NK-92 (cell line): ENCODE measurements around the gene LOXL4.

Experiments used
- DNase-seq: peaks from one replicate; lab custom pipeline; 2025; ENCODE audit not compliant: unreplicated experiment; lab: John Stamatoyannopoulos, UW

The LOXL4 gene

DNA sequence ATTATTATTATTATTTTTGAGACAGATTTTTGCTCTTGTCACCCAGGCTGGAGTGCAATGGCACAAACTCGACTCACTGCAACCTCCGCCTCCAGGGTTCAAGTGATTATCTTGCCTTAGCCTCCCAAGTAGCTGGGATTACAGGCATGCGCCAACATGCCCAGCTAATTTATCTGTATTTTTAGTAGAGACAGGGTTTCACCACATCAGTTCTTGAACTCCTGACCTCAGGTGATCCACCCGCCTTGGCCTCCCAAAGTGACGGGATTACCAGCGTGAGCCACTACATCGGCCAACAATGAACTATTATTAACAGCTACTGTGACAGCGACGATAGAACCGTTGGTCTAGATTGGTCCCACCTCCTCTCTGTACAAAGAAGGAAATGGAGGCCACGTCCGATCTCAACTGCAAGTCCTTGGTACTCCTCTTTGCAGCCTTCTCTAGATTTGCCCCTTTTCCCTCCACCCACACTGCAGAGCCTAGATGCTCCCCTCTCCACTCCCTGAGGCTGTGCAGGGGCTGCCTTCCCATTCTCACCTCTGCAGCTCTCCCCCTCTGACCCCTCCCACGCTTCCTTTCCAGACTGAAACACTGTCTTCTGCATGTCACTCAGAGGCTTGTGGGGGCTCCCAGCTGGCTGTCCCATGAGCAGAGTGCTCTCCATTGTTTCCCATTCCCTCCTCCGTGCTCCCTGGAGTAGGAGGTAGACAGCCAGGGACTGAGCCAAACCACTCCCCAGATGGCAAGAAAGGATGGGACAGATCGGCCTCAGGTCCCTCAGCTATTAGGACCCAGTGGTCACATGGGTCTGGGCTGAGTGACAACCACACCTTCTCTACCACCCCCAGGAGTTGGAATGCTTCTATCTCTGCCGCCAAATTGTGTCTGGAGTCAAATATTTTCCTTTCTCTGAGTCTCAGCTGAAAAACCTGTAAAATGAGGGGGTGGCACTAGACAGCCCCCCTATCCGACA, 2.3 kb downstream of the LOXL4 start:
- DNase-seq: no peak

DNA sequence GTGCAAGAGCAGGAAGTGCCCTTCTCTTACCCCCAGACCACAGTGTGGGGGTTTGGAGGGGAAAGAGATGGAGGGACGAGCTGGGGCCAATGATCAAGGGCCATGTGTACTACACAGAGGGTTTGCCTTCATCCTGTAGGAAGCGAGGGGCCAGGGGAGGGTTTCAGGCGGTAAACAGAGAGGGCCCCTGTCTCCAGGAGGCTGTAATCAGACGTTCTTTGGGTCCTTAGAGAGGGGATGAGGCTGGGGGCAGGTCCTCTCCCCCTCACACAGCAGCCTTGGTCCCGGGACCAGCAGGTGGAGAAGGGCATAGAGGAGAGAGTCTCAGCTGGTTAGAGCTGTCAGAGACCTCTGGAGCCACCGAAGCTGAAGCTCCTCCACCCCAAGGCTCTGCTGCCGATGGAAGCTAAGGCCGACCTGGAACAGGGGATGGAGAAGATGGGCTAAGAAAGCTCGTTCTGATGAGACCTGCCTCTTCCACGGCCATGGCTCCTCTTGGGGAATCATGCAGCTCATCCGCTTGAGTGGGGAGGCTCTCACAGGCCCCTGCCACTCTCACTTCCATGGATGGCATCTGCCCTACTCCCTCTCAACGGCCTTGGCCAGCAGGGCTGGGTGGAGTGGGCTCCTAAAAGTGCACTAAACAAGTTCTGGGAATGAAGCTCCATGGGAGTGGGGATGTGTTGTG, 3.5 kb downstream of the LOXL4 start:
- no peak for DNase-seq

DNA sequence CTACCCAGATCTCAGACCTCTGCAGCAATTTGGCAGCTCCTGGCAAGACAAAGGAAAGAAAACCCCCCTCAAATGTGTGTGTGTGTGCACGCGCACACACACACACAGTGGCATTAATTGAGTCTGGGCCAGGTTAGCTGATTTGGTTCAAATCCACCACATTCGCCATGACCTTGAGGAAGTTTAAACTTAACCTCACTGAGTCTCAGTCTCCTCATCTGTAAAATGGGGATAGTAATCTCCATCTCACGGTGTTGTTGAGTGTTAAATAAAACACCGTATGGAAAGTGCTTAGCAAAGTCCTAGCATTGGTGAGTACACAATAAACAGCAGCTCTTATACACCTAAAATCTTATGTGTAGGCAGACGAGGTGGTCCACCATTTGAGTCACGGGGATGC, 4.9 kb downstream of the LOXL4 start:
- no peak for DNase-seq

DNA sequence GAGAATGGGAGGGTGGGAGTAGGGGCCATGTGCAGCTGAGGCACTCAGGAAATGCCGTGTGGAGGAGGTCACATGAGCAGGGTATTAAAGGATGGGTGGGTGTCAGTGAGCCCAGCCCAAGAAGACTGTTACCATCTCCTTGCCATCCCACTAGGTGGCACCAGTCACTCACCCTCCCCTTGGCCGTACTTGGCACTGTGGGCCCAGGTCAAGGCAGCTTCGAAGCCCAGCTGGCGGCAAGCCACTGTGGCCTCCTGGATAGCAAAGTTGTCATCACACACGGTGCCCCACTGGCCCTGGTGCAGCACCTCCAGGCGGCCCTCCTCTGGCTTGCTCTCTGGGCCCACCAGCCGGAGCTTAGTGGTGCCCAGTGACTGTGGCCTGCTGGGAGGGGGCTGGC, 5.4 kb downstream of the LOXL4 start:
- no peak for DNase-seq

DNA sequence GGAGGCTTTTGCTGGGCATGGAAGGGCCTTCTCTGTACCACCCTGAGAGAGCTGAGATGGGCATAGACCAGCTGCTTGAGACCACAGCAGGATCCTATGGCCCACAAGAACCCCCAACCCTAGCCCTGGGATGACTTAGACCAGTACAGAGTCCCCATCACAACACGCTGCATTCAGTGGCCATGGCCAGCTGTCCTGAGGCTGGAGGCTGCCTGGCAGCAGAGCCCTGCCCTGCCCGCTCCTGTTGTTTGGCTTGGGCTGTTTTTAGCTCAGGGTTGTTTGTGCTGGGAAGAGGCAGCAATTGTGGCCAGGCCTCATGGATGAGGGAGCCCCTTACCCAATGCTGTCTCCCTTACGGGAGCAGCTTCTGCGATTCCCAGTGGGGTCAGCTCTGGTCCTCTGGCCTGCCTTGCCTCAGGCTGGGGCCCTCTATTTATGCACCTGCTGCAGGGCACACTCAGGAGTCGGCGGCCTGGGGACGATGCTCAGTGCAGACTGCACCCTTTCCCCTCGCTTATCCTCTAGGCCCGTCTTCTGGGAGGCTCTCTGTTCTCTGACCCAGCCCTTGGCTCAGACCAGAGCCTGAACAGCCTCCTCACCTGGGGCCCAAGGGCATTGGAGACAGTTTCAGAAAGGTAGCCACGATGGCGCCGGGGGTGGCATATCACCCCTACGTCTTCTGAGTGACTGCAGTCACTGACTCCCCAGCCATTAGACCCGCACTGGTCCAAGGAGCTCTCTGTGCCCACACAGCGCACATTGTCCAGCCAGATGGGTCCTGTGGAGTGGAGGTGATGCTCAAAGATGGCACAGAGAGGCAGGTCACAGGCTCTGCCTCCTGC, 6.3 kb downstream of the LOXL4 start:
- no peak for DNase-seq

DNA sequence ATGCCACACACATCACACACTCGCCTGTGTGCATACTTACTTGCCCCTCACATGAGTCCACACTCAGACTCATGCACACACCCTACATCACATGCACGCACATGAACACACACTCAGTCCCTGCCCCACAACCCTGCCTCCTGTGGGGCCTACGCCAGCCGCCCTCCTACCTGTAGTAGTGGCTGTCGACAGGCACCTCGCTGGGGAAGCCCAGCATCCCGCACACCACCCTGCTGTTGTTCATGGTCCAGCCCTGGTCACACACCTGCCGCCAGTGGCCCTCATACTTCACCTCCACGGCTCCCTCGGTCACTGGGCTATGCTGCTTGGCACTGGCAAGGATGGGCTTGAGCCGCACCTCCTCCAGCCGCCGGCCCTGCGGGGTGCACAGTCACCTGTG, 7.2 kb downstream of the LOXL4 start:
- DNase-seq: no peak

DNA sequence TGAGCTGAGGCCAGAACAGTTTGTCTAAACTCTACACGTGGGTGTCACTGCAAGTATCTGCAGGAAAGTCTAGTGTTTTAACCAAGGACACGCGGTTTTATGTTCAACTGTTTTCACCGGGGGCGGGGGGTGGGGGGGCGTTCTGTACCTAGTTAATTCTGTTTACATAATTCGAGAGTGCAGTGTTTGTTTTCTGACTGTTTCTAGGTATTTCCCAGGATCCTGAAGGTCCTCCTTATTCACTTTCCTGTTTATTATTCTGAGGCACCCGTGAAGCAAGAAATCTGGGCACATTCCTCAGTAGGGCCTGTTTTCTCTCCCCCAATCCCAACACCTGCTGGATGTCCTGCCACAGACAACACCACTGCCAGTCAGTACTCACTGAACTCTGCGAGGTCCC, 7.6 kb downstream of the LOXL4 start:
- no peak for DNase-seq

DNA sequence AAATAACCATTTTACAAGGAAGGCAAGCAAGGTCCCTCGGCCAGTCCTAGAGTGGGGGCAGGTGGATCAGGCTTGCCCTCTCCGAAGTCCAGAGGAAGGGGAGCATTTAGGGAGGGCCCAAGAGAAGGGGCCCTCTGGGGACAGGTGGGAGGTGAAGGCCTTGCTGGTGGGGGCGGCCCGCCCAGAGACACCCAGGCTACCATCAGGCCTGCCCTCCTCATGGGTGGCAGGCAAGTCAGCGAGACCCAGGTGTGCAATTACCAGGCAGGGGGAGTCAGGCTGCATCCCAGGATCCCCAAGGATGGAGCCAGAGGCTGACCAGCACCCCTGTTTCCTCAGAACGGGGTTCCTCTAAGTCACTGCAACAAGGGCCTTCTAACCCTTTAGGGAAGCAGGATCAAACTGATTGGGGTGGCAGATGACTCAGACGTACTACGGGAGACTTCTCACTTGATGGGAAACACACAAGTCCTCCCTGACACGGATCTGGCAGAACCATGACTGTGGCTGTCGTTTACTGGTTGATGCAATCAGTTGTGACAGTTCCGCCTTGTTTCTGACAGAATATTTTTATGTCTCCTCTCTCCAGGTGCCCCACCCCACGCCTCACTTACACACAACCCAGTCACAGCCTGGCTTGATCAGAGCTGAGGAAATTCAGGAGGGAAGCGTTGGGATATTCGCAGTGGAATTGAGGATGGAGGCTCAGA, 8.2 kb downstream of the LOXL4 start:
- no peak for DNase-seq

DNA sequence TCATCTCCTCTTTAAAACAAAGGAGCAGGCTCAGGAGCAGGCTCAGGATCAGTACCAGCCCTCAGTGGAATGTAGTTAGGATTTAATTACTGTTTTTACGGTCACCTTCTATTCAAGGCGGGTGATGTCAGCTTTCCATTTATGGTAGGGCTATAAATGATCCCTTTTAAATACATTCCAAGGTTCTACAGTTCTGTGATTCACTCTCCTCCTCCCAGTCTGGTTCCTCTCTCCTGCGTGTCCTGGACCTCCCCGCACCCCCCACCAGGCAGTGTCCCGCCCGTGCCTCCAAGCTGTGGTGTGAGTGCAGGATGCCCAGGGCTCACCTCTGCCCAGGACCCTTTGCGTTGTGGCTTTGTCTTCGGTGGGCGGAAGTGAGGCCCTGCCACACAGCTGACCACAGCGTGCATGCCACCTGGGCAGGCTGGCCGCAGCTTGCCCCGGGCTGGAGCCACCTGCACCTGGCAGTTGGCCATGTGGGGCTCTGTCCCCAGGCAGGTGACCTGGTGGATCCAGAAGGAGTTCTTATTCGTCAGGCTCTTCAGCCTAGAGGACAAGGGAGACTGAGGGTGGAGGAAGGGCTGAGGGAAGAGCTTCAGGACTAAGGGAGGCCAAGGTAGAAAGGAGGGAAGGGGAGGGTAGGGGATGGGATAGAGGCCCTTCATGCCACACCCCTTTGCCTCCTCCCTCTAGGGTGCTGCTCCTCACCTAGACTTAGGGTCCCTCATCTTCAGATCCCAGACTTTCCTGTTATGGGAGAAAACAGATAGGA, 9.1 kb downstream of the LOXL4 start:
- no peak for DNase-seq

DNA sequence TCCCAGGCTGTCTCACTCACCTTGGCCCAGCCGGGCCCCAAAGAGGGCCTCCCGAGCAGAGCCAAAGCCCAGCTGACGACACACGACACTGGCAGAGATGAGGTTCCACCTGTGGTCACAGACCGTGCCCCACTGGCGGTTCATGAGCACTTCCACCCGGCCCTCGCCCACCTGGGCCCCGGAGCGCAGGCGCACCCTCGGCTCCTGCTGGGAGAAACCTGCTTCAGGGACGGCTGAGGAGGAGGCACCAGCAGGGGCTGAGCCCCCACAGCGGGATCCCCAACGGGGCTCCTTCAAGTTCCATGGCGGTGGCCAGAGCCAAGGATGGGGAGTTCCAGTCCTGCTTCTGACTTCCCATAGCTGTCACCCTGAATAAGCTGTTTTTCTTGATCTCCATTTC, 10.0 kb downstream of the LOXL4 start:
- DNase-seq: no peak

DNA sequence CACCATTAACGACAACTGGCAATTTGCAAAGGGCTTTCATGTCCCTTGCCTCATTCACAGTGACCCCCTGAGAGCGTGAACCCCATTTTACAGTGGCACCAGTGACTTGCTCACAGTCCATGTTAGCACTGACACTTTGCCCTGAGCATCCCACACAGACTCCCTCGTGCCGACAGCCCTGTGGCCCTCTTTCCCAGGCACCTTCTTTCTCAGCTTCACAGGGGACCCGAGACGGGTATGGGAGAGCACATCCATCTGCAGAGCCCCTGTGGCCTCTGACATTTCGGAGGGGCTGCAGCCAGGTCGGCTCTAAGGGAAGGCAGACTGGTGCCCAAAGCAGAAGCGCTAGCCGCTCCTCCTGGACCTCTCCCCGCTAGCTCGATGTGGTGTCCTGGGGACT, 10.8 kb downstream of the LOXL4 start:
- DNase-seq: no peak

DNA sequence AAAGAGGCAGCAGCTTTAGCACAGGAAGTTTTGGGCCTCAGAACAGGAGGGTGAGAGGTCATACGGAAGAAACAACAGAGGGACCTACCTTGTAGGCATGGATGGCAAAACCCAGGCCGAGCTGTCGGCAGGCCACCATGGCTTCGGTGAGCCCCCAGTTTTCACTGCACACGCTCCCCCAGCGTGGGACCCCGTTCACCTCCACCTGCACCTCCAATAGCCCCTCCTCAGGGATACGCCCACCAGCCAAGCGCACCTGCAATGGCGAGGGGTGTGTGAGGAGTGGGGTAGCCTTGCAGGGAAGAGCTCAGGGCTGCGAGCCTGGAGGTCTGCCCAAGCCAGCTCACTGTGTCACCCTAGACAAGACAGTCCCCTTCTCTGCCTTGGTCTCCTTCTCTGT, 11.3 kb downstream of the LOXL4 start:
- no peak for DNase-seq

DNA sequence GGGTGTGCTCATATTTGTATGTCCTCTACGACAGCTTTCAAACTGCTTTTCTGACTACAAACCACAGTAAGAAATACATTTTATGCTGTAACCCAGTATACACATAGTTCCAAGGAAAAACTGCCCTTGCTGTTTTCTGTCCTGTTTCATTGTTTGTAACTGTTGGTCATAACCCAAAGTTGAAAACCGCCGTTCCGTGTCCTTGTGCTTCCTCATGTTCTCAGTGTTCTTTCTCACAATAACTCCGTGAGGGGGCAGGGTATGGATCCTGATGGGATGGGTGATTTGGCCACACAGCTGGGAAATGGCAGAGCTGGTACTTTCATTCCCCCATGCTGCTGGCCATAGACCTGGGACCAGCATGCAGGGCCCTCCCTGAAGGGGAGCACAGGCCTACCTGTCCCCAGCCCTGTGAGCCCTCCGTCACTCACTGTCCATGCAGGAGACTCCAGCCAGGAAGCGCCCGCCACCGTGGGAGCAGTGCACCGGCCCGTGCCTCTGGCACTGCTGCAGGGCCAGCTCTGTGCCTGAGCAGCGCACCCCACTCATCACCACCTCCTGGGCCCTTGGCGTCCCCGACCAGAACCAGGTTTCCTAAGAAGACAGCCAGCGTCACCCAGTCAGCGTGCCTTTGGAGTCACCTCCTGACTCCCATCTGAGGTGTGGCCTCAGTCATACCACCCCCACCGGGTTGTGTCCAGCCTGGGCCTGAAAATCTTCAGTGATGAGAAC, 12.7 kb downstream of the LOXL4 start:
- DNase-seq: no peak

DNA sequence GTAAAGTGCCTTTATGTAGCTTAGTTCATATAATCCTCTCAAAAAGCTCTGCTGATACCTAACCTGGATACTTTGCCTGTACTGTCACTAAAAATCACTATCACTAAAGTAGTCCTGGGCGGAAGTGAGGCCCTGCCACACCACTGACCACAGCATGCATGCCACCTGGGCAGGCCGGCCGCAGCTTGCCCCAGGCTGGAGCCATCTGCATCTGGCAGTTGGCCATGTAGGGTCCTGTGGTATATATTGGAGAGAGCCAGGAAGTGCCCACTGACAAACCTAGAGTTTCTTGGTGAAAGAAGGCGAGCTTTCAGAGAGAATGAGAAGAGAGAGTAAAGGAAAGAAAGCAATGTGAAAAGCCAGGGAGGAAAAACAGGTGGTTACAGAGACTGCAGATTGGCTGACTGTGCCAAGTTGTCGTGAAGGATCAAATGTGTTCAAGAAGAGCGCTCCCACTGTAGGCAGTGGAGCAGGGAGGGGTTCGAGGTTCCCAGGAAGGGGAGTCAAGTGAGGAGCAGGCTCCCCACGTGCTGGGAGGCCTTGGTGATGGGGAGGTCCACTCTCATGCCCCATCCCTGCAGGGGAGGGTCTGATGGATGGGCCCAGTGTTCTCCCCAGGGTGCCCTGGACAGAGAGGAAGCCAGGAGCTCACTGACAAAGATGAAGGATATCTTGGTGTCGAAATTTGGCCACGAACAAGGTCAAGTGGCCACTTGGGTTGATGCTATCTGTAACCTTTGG, 13.6 kb downstream of the LOXL4 start:
- no peak for DNase-seq

DNA sequence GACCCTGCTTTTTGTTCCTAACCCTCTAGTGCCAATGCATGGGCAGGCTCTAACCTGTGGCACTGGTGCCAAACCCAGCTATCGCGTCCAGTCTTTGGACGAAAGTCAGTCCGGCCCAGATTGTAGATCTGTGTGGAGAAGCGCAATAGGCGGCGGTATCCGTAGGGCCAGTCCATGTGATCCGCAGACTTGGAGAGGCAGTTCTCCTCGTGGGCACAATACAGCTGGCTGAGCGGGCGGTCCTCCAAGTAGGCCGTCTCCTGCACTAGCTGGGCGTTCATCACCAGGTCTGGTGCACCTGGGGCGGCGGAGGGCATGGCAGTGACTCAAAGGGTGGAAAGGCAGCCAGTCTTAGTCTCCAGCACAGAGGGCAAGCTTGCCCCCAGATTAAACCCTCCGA, 14.5 kb downstream of the LOXL4 start:
- DNase-seq: no peak

DNA sequence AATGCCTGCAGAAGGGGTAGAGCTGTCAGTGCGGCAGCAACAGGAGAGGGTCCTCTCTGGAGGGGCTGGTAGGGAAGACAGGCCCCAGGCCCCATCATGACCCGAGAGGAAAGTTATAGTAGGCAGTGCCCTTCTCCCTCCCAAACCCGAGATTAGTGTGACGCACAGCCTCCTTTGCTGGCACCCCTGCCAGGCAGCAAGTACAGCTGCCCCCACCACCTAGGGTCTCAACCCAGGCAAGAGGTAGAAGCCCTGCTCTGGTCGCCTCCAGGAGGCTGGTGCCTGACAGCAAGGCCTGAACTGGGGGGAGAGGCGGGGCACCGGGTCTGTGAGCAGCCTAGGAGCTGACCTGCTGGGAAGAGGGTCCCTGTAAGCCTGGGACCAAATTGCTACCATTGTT, 15.5 kb downstream of the LOXL4 start:
- no peak for DNase-seq

DNA sequence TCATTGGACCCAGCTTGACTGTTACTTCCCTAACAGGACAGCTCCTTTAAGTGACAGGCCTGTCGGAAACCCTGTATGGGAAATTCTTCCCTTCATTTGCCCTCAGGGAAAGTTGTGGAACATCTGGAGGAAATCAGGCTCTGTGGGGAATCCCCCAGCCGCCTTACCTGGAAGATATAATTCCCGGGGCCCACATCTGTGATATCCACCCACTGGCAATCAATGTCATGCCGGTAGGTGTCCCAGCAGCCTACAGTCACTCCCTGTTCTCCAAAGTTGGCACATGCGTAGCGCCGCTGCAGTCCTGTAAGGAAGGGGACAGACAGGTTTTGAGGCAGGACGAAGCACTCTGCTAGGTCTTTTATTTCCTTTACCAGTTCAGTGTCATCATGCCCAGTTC, 16.6 kb downstream of the LOXL4 start:
- no peak for DNase-seq

DNA sequence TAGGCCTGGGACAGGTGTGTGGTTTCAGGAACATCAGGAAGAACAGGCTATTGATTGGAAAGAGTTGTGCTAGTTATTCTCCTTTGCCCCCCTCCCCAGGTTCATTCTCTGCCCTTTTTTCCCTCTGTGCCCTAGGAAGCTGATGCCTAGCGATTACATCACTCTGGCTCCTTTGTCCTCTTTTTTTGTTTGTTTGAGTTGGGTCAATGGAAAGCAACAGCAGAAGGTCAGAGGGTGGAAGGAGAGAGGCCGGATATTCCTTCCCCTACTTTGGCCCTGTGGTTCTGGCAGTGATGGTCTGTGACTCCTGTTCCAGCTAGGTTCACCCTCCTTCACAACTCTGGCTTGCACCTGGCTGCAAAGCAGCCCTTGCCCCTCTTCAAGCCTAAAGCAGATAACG, 18.9 kb downstream of the LOXL4 start:
- DNase-seq: no peak

DNA sequence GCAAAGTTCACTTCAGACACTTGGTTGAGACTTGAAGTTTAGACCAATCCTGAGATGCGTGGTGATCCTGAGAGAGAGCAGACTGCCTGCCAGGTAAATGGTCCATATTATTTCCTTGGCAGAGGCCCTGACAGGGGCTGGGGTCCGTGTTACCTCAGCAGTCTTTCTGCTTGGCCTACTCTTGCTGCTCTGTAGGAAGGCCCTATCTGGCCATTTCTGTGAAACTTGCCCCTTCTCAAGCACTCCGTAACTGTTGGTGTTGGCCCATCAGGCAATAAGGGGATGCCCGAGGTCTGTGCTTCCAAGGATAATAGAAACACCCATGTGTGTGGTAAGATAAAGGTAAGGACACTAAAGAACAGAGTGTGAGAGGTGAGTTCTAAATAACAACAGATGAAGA, 20.0 kb downstream of the LOXL4 start:
- no peak for DNase-seq
